Keratinocyte (primary cell): ENCODE results near the gene PCDHA4.

Experiments used
- EZH2 ChIP-seq: IDR thresholded peaks from one replicate; pipeline ENCODE4 v1.6.1; 2012; ENCODE audit warnings: inconsistent platforms, mild to moderate bottlenecking, low read length, moderate library complexity
- TF ChIP-seq, protein P1 (sequence below), 3 experiments: IDR thresholded peaks in 1 of 3; conservative IDR thresholded peaks in 1 of 3; optimal IDR thresholded peaks in 1 of 3; 2 replicates in 2 of 3; 3 replicates in 1 of 3; pipeline versions ENCODE3 to v1.5.1; 2011; ENCODE audit warnings: low read length in 3 of 3, mild to moderate bottlenecking in 3 of 3, moderate library complexity in 2 of 3, control low read depth in 1 of 3, inconsistent platforms in 1 of 3; ENCODE audit not compliant: insufficient read depth in 2 of 3; ENCODE audit errors: extremely low read depth in 1 of 3

DNA sequence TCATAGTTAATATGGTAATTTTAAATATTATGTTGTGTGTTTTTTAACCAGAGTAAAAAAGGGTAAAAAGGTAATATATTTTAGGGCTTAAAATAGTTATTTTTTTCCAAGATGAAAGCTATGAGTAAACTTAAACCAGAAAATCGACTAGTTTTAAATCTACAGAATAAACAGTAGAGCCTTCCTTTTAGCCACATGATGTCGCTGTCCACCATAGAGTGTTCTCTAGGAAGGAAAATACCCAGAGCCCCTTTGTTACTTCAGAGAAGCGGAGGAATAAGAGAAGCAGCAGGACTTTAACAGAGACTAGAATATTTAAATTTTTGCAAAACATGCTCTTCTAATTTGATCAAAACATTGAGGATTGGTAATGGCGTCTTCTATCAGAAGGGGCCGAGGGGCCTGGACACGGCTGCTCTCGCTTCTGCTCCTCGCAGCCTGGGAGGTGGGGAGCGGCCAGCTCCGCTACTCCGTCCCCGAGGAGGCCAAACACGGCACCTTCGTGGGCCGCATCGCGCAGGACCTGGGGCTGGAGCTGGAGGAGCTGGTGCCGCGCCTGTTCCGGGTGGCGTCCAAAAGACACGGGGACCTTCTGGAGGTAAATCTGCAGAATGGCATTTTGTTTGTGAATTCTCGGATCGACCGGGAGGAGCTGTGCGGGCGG is 12.1 kb upstream of the PCDHA4 start, which contains the start of gene PCDHA2:
- TF ChIP-seq, protein P1, sequence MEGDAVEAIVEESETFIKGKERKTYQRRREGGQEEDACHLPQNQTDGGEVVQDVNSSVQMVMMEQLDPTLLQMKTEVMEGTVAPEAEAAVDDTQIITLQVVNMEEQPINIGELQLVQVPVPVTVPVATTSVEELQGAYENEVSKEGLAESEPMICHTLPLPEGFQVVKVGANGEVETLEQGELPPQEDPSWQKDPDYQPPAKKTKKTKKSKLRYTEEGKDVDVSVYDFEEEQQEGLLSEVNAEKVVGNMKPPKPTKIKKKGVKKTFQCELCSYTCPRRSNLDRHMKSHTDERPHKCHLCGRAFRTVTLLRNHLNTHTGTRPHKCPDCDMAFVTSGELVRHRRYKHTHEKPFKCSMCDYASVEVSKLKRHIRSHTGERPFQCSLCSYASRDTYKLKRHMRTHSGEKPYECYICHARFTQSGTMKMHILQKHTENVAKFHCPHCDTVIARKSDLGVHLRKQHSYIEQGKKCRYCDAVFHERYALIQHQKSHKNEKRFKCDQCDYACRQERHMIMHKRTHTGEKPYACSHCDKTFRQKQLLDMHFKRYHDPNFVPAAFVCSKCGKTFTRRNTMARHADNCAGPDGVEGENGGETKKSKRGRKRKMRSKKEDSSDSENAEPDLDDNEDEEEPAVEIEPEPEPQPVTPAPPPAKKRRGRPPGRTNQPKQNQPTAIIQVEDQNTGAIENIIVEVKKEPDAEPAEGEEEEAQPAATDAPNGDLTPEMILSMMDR (optimal IDR thresholded peaks at IDR 0.05 in 1 of 3, IDR thresholded peaks at IDR 0.05 in 1 of 3, conservative IDR thresholded peaks at IDR 0.05 in 1 of 3; ENCODE audit: extremely low read depth in 1 of 3, insufficient read depth in 2 of 3, low read length in 3 of 3), result no peak
- no peak for TF ChIP-seq EZH2
